ENCODE data around the gene GADD45B.

DNA sequence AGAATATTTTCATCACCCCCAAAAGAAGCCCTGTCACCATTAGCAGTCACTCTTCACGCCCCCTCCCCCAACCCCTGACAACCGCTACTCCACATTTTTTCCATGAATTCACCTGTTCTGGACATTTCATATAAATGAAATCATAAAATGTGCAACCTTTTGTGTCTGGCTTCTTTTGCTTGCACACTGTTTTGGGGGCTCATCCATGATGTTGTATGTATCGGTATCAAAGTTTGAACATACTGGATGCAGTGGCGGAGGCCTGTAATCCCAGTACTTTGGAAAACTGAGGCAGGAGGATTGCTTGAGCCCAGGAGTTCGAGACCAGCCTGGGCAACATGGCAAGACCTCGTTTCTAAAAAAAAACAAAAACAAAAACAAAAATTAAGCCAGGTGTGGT, 7.2 kb downstream of the GADD45B start:
- TF ChIP-seq EZH2 (IDR thresholded peaks at IDR 0.05): no peak
- no peak for TF ChIP-seq POLR2AphosphoS5 (IDR thresholded peaks at IDR 0.05; ENCODE audit: borderline replicate concordance, low read depth, low read length)
- TF ChIP-seq FOXP2 (optimal IDR thresholded peaks at IDR 0.05; ENCODE audit: control extremely low read depth, extremely low read length, insufficient read depth): no peak

Measured in SK-N-MC (cell line).